HG03520 (cell line): ENCODE measurements around the gene MTREX.

Experiments used
- ATAC-seq: cut with Tn5 transposase; IDR thresholded peaks from one replicate; pipeline ENCODE4 v1.9.1; 2021; ENCODE audit warnings: mild to moderate bottlenecking, moderate library complexity; ENCODE audit not compliant: unreplicated experiment

Gene MTREX

DNA sequence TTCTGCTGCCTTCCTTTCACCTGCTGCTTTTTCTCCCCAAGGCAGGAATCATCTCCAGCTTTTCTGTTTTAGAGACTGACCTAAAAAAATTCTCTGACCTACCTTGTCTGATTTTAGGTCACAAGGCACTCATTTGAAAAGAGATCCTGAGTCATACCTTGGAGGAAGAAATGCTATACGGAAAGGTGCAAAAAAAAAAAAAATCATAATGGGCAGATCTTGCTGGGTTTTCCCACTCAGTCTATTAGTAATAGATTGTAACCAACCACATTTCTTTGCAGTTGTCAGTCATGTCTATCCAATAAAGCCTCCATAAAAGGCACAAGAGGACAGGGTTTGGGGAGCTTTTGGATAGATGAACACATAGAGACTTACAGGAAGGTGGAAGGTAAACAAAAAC lies 70.0 kb downstream of the MTREX start:
- no peak for ATAC-seq

DNA sequence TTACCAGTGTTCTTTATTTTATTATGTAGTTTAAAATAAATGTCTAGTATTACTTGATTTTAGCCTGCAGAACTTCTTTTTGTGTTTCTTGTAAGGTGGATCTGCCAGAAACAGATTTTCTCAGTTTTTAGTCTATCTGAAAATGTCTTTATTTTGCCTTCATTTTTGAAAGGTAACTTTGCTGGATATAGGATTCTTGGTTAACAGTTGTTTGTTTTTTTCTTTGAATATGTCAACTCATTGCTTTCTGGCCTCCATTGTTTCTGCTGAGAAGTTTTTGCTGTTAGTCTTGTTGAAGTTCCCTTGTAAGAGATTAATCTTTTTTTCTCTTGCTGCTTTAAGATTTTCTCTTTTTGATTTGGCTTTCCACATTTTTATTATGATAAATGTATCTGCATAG lies 75.5 kb downstream of the MTREX start:
- ATAC-seq = no peak

- no peak for ATAC-seq
Observed at GRCh38 chr5:55384072-55384471, 76.3 kb downstream of the MTREX start.

- ATAC-seq = no peak
Observed at GRCh38 chr5:55385227-55385626, 77.4 kb downstream of the MTREX start.

DNA sequence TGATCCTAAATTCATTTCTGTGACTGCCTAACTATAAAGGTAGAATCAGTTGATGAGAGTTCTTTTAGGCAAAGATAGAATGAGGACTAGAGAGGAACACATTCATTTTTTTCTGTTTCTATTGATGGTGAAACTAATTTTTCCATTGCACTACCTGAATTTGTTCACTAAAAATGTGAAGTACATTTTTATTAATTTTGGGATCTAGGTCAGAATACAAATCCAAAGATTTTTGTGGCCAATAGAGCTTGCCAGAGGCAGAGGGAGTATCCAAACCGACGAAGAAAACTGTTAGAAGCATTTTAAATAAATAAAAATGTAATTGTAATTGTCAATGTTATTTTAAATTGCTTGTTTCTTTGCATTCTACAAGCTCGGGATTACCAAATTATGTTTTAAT lies 78.1 kb downstream of the MTREX start:
- ATAC-seq = no peak

DNA sequence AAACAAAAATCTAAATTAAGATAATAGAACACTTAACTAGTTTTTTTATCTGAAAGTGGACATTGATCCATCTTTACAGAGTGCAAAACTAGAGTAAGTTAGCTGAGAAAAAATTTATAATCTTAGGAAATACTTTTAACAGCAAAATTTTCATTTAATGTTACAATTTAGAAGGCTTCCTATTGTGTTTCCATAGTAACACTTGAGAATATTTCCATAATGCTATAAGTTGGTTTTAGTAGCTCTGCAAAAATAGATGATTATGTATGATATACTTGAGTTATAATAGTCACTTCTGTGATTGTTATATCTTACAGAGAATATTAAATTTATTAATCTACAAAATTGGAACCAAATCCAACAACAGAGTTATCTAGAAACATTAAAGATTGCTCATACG lies 78.6 kb downstream of the MTREX start:
- no peak for ATAC-seq

- no peak for ATAC-seq
Observed at GRCh38 chr5:55387865-55388264, 80.1 kb downstream of the MTREX start.

DNA sequence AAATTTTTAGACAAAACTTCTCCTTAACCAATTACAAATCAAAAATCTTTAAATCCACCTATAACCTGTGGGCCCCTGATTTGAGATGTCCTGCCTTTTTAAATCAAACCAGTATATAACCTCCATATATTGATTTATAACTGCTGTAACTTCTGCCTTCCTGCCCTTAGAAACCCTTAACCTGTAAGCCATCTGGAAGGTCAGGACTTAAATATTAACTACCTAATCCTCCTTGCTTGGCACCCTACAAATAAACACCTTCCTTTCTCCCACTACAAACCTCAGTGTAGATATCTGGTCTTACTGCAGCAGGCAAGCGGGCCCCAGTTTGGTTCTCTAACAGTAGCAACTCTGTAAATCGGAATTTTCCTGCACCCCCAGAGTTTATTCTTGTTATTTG lies 83.9 kb downstream of the MTREX start:
- ATAC-seq = no peak

- no peak for ATAC-seq
Observed at GRCh38 chr5:55392669-55393068, 84.9 kb downstream of the MTREX start.

GRCh38 chr5:55393501-55394175 lies 85.8 kb downstream of the MTREX start:
- ATAC-seq = no peak

- ATAC-seq = no peak
Observed at GRCh38 chr5:55402199-55402598, 94.4 kb downstream of the MTREX start.

GRCh38 chr5:55406292-55406691 lies 98.5 kb downstream of the MTREX start:
- ATAC-seq = no peak

DNA sequence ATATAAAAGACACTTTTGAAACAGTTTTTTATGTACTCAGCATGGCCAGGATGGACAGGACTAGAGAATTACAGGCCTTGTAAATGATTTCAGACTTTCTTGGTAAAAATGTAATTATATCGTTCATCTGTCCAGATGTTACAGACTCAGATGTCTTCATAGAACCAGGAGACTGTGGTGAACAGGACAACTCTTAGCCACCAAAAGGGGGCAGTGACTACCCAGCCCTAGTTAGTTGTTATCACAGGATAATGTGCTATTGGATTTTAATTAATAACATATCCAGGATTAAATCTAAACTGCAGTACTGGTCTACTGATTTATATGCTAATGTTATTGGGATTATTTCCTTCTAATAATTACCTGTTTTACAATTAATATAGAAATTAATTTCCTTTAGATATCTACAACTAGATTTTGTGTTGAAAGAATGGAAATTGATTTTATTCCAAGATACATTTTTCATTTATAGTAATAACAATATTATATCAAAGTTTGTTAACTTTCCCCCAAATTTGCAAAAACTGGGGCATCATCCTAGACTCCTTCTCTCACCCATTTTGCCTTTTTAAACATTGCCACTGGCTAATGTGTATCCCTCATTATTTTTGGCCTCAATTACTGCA lies 99.4 kb downstream of the MTREX start:
- no peak for ATAC-seq

GRCh38 chr5:55407984-55408383 lies 100.2 kb downstream of the MTREX start:
- no peak for ATAC-seq

DNA sequence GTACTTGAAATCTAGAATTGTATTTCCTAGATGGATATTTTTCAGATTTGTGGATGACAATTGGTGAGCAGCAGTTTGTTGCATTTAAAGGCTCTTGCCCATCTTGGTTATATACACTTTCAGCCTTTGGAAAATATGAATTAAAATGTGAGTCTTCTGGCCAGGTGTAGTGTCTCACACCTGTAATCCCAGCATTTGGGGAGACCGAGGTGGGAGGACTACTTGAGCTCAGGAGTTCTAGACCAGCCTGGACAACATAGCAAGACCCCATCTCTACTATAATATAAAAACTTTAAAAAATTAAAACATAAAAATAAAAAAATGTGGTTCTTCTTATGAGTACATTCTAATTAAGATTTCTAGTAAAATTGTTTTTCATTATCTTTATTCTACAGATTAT lies 102.0 kb downstream of the MTREX start:
- no peak for ATAC-seq

DNA sequence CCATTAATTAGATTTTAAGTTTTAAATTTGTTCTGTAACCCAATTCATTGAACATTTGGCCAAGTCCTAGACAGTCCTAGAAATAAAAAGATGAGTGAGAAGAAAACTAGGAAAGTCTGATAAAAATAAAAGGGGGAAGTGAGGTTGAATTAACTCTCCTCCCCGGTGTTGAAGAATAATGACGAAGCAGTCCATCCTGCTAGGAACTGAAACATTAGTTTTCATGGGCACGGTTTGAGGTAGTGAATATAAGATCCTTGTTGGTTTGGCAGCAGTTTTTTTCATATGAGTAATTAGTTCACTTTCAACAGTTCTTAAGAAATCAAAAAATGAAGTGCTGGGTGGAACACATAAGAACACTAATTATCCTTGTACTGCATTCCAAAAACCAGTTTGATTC lies 103.1 kb downstream of the MTREX start:
- no peak for ATAC-seq

- no peak for ATAC-seq
Observed at GRCh38 chr5:55411876-55412275, 104.1 kb downstream of the MTREX start.

DNA sequence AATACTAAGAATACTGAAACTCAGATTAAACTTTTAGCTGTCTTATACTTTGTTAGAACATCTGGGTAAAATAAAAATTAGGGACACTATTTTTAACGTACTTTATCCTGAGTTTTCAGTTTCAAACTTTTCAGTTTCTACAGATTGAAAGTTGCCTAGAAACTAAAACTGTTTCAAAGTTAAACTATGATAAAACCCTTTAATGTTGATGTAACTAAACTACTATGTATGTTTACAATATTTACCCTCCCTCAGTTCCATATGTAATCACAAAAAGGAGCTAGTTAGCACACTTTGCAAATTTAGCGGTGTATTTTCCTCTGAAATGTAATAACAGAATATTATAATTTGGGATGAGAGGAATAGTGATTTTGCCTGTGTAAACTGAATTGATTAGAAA lies 105.9 kb downstream of the MTREX start:
- ATAC-seq = no peak

- ATAC-seq = no peak
Observed at GRCh38 chr5:55415071-55415470, 107.3 kb downstream of the MTREX start.

GRCh38 chr5:55416306-55416705 lies 108.5 kb downstream of the MTREX start:
- no peak for ATAC-seq

GRCh38 chr5:55418994-55419968 lies 111.5 kb downstream of the MTREX start:
- ATAC-seq = no peak

DNA sequence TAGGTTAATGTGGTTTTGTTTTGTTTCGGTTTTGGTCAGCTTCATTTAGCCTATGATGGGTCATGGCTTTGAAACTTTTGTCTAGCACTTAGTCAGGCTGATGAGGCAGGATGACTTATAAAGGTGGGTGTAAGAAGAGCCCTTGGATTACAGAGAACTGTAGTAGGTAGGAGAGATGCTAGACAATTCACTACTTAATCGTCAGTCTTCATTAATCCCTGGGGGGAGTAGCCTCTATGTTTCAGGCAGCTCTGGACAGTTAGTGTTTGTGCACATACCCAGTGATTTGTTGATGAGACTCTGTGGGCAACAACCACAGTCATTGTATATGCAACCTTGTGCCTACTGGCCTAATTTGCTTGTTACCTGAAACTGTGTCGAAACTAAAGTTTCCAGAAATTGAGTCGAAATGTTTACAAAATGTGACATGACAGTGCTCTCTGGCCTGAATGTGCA lies 113.3 kb downstream of the MTREX start:
- peak; percentile 91 for ATAC-seq
